GM21360 (cell line): ENCODE measurements around the gene TRIM61.

Experiments used
- ATAC-seq: cut with Tn5 transposase; IDR thresholded peaks from one replicate; pipeline ENCODE4 v1.9.1; 2021; ENCODE audit warnings: mild to moderate bottlenecking, moderate library complexity; ENCODE audit not compliant: unreplicated experiment

Gene TRIM61

GRCh38 chr4:164918956-164919355, 58.5 kb downstream of the TRIM61 start:
- no peak for ATAC-seq
